Measurements from ENCODE around the gene LILRA5.
"Not testable (repeated sequence)": the region's sequence is repeated elsewhere in the genome, so short reads cannot be mapped to it uniquely, and the experiment has no call there.

The LILRA5 gene

DNA sequence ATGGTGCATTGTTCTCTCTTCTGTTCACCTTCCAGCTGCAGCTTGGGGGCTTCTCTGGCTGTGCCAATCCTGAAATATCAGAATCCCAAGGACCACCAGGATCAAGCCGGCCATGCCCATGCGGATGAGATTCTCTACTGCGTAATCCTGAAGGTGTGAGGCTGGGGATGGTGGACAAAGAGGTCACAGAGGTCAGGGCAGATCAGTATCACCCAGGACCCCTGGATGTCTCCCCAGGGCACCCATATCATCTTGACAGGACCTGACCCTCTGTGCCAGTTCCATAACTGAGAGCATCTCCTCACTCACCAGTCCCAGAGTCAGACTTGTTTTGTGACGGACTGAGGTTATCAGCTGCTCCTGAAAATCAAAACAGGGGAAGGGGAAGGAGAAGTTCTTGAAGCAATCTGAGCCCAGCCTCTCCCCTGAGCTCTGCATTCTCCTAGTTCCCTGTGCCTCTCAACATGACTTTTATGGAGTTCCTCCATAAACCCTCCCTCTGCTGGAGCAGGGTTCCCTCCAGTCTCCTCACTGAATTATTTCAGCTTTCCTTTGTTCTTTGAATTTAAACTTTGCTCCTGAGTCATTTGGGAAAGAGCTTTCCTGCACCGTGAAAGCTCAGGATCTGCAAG is 5.5 kb downstream of the LILRA5 start:
- no peak for DNase-seq (ENCODE audit: low spot score)

DNA sequence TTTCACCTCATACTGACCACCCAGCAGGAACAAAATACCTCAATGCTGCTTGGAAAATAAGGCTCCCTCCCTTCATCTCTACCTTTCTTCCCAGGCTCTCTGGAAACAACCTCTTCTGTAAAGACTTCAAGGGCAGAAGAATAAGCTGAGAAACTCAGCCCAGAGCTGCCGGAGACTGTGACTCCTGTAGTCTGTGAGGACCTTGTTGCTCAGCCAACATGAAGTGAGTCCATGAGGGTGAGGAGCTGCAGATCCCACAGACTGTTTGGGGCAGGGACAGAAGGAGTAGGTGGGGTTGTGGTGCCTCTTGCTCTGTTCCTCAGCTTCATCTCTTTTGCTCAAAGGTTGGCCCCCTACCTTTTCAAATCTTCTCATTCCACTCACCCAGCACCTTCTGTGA is 7.8 kb downstream of the LILRA5 start:
- DNase-seq (ENCODE audit: low spot score), result no peak

- DNase-seq (ENCODE audit: low spot score), result no peak
These were observed 10.7 kb downstream of the LILRA5 start for GRCh38 chr19:54302257-54302656.

- DNase-seq (ENCODE audit: low spot score), result no peak
These were observed 13.5 kb downstream of the LILRA5 start for GRCh38 chr19:54299515-54299914.

DNA sequence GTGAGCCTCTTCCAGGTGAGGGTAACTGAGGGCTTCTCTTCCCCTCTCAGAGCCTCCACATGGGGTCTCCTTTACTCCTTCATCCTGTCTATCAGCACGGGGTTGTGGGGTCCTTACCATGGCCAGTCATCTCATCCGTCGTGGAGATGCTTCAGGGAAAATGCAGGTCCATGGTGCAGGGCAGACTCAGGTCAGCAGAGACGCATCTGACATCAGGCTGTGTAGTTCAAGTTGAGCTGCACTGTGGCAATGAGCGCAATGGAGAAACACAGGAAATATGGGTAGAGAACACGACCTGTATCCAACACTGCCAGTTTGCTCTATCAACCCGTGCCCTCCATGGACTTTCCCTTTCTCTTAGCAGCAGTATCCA is 13.9 kb downstream of the LILRA5 start:
- no peak for DNase-seq (ENCODE audit: low spot score)

DNA sequence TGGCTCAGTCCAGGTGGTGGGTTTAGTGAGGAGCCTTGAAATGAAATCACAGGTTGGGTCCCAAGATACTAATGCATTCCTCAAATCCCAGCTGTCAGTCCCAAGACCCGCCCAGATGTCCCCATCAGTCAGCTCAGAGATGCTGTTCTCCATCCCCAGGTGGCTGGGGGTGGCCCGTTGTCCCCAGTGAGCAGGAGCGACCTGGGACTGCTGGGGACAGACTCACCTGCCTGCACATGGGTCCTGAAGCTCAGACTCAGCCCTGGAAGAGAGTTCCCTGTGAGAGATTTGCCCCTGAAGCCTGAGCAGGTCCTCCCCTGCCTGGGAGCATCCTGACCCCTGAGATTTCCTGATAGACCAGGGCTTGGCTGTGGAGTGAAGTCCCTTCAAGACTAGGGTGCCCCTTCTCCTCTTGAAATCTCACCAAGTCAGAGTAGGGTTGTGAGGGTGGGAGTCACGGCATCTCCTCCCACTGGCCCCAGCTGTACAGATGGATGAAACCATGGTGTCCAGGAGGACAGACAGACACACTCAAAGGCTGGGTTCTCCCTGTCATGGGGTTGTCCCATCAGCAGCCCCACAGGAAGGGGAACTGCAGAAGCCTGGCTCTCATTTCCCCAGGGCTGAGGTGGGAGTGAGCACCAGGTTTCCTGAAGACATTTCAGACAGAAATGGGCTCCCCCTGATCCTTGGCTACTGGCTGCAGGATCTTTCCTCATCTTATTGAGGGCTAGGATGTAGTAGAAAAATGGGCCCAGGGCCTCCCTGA is 14.4 kb downstream of the LILRA5 start:
- no peak for DNase-seq (ENCODE audit: low spot score)

DNA sequence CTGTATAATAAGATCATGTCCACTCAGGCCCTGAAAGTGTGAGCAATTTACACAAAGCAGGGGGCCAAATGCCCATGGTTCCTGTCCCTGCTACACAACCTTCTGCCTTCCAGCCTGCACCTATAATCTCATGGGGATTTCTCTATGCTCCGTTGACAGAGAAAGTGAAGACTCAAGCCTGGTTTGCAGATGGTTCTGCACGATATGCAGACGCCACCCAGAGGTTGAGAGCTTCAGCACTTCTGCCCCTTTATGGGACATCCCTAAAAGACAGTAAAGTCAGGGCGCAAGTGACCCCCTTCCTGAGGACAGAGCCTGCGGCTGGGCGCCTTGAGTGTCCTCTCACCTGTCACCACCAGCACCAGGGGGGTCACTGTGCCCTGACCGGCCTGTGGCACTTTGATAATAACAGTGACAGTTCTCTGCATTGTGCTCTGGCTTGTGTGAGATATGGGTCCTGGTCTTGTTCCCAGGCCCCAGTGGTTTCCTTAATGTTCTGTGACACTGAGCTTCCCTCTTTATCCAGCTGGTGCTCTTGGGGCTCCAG is 15.1 kb downstream of the LILRA5 start:
- DNase-seq (ENCODE audit: low spot score), result no peak

DNA sequence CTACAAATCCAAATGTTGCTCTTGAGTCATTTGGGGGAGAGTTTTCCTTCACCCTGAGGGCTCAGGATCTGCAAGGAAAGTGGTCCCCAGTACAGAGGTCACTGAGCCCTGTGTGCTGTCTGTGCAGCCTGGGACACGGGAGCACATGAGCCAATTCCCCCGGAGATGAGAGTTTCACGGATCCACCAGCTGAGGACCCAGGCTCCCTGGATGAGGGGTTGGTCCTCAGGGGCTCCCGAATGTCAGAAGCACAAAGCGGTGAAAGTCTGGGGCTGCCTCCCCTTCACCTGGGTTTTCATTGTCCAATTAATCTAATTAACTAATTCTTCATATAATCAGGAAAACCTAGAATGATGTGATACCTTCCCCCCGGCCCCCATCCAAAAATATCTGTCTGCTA is 18.4 kb downstream of the LILRA5 start:
- no peak for DNase-seq (ENCODE audit: low spot score)

- DNase-seq (ENCODE audit: low spot score), result not testable (repeated sequence)
These were observed 23.8 kb downstream of the LILRA5 start for GRCh38 chr19:54289160-54289559.

DNA sequence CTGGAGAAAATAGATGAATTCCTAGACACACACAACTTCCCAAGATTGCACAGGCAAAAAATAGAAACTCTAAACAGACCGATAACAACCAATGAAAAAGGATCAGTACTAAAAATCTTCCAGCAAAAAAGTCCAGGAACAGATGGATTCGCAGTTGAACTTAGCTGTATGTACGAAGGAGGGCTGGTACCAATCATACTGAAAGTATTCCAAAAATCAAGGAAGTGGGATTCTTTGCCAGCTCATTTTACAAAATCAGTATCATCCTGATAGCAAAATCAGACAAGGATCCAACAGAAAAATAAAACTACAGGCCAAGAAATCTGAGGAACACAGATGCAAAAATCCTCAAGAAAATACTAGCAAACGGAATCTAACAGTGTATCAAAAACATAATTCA is 25.5 kb downstream of the LILRA5 start:
- DNase-seq (ENCODE audit: low spot score), result no peak

DNA sequence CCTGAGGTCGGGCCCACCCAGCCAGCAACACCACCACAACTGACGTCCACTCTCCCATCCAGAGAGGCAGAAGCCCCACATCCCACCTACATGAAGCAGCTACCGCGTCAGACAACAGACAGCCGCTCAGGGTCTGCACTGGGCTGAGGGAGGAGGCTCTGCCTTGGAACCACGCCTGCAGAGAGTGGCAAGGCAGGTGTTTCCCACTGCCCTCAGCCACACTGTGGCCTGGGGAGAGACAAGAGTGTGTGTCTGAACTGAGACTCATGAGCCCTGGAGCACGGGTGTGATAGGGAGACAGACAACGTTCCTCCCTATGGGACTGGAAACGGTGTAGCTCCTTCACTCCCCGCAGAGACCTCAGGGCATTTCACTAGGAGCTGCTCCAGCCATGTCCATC is 26.7 kb downstream of the LILRA5 start:
- not testable (repeated sequence) for DNase-seq (ENCODE audit: low spot score)

DNA sequence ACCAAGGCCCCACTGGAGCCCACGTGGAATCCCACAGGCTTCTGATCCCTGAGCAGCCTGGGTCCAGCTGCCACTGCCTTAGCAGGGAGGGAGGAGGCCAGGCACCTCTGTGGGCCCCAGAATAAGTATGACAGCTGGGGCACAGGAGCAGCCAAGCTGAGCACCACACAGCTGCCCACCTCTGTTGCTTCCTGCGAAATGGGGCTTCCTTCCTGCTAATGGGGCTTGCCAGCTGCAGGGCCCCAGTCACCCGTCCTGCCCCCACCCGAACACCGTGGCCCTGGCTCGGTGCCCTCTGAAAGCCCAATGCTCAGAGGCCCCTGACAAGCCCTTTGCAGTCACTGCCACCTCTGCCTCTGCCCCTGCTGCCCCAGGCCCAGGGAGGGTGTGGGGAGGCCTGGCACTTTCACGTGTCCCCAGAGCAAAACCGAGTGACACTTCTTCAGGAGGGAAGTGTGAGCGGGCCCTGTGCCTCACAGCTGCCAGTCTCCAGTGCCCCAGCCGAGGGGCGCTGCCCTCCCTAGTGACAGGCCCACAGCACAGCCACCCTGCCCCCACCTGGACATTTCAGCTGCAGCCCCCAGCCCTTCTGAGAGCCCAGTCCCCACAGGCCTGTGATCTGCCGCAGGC is 27.4 kb downstream of the LILRA5 start:
- DNase-seq (ENCODE audit: low spot score), result not testable (repeated sequence)

- DNase-seq (ENCODE audit: low spot score), result no peak
These were observed 30.1 kb downstream of the LILRA5 start for GRCh38 chr19:54282686-54283470.

GRCh38 chr19:54281729-54282075 is 31.3 kb downstream of the LILRA5 start:
- DNase-seq (ENCODE audit: low spot score), result not testable (repeated sequence)

GRCh38 chr19:54281007-54281728 is 31.8 kb downstream of the LILRA5 start, which contains the start of gene LILRB2:
LILRB2 (minus strand) TSS chr19:54281110; CDS start chr19:54280496, 614 bp downstream.
- no peak for DNase-seq (ENCODE audit: low spot score)

DNA sequence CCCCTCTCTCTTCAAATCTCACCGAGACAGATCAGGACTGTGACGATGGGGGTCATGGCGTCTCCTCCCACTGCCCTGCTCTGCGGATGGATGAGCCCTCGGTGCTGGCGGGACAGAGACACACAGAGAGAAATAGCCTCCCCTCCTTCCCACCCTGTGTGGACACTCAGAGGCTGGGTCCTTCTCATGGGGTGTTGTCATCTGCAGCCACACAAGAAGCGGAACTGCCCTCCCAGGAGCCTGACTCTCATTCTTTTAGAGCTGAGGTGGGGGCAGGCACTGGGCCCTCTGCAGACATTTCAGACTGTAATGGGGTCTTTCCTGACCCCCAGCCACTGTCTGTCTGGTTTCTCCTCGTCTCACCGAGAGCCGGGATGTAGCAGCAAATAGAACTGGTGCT is 32.5 kb downstream of the LILRA5 start:
- not testable (repeated sequence) for DNase-seq (ENCODE audit: low spot score)

DNA sequence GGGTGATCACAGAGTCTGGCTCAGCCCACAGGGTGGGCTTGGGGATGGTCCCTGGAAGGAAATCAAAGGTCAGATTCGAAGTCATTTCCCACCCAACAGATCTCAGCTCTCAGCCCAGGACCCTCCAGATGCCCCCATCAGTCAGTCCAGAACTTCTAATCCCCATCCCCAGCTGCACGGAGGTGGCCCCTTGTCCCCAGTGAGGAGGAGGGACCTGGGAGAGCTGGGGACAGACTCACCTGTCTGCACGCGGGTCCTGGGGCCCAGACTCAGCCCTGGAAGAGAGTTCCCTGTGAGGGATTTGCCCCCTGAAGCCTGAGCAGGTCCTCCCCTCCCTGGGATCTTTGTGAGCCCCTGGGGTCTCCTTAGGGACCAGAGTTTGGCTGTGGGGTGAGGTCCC is 32.9 kb downstream of the LILRA5 start:
- DNase-seq (ENCODE audit: low spot score), result not testable (repeated sequence)

GRCh38 chr19:54279406-54279962 is 33.5 kb downstream of the LILRA5 start:
- DNase-seq (ENCODE audit: low spot score), result no peak

DNA sequence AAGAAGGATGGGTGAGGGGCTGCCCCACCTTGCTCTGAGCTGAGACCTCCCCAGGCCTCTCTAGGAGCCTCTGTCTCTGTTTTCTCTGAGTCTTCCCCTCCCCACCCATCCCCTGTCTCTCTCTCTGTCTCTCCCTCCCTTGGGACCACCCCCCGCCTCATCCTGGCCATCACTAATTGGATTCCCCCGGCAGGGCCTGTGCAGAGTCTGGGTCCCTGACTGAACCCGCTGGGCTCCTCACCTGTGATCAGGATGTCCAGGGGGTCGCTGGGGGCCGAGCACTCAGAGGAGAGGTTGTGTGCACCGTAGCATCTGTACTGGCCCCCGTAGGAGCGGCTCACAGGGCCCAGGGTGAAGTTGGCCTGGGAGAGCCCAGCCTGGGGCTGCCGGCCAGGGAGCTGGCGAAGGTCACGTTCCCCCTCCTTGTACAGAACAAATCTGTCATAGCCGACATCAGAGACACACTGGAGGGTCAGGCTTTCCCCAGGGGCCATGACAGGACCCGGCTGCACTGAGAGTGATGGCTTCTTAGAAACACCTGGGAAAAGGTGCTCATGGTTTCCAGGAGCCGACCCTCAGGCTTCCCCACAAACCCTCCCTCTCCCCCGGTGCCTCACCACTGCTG is 34.3 kb downstream of the LILRA5 start:
- not testable (repeated sequence) for DNase-seq (ENCODE audit: low spot score)

DNA sequence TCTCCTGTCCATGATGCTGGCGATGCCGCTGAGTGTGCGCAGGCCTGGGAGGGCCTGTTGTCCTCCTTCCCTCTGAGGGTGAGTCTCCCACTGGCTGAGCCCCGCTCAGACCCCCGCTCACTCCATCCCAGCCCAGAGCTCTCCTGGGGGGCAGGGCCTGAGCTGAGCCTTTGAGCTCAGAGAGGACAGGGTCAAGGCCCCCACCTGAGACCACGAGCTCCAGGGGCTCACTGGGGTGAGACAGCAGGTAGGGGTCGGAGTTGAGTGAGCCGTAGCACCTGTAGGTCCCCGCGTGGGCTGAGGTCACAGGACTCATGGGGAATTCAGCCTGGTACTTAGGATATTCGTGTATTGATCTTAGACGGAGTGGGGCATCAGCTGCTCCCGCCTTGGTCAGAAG is 34.9 kb downstream of the LILRA5 start:
- not testable (repeated sequence) for DNase-seq (ENCODE audit: low spot score)

All from SK-N-DZ (cell line).